Measurements from ENCODE around the gene HBB.
"Not testable (repeated sequence)": the region's sequence is repeated elsewhere in the genome, so short reads cannot be mapped to it uniquely, and the experiment has no call there.

HBB gene

DNA sequence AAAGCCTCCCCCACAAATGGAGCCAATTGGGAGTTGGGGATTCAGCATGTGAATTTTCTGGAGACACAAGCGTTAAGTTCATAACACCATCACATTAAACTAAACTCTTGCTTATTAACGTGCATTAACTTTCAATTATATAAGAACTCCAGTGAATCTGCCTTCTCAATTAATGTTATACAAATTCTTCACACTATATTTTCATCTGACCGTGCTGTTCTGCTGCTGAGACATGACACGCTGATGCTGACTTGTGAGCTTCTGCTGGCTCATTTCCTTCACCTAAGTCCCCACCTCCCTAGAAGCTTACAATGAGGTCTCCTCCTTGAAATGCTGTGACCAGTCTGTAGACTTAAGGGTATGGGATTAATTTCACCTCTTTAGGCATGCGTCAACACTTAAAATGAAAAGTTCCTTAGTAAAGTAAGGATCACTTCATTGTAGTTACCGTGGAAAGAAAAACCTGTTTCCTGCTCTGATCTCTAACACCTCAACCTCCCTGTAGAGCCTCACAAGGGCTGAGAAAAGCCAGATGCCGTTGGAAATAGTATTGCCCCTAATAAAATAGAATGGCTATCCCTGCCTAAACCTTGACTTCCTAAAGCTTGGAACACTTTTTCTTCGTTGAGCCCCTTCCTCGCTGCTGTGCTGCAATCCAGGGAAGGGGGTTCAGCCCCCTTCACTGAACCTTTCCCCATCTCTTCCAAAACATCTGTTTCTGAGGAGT, 25.5 kb upstream of the HBB start:
- no peak overlapping the region for H3K4me3 ChIP-seq (ENCODE audit: low read length)

DNA sequence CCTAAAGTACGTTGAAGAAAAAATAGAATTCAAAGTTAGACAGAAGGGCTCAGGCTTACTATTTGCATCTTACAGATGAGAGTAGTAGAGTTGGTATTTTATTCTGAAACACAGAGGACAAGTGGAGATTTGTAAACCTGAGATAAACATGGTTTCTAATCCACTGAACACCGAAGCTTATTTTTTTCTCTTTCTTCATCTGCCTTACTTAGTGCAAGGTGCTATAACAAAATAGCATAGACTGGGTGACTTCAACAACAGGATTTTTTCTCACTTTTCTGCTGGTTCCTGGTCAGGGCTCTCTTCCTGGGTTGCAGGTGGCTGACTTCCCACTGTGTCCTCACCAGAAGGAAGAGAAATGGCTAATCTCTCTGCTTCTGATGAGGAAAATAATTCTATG, 24.9 kb upstream of the HBB start:
- no peak overlapping the region for H2AFZ ChIP-seq (ENCODE audit: low read length)
- H3K9me2 ChIP-seq (replicated peaks; ENCODE audit: insufficient read depth, low read length): no peaks in the 10 kb centered on the region
- H3K4me2 ChIP-seq (ENCODE audit: low read depth, low read length): no peak overlapping the region
- no peaks in the 10 kb centered on the region for H3K4me1 ChIP-seq (ENCODE audit: low read length)
- DNase-seq: no peak
- no peak overlapping the region for H3K4me3 ChIP-seq (ENCODE audit: low read length)
- no peaks in the 10 kb centered on the region for H4K20me1 ChIP-seq (ENCODE audit: insufficient read depth, low read length)
- no peaks in the 10 kb centered on the region for H3K9me3 ChIP-seq (replicated peaks; ENCODE audit: insufficient read depth, low read length)
- H3K27me3 ChIP-seq (replicated peaks; ENCODE audit: insufficient read depth, low read length): no peaks in the 10 kb centered on the region
- H3K27ac ChIP-seq (ENCODE audit: low read length): no peak overlapping the region
- H3F3A ChIP-seq (ENCODE audit: insufficient read depth, low read length): no peaks in the 10 kb centered on the region
- H3K79me2 ChIP-seq (ENCODE audit: low read length): no peaks in the 10 kb centered on the region
- TF ChIP-seq EZH2phosphoT487 (IDR thresholded peaks at IDR 0.05; ENCODE audit: low read length): no peak
- TF ChIP-seq, protein P1, sequence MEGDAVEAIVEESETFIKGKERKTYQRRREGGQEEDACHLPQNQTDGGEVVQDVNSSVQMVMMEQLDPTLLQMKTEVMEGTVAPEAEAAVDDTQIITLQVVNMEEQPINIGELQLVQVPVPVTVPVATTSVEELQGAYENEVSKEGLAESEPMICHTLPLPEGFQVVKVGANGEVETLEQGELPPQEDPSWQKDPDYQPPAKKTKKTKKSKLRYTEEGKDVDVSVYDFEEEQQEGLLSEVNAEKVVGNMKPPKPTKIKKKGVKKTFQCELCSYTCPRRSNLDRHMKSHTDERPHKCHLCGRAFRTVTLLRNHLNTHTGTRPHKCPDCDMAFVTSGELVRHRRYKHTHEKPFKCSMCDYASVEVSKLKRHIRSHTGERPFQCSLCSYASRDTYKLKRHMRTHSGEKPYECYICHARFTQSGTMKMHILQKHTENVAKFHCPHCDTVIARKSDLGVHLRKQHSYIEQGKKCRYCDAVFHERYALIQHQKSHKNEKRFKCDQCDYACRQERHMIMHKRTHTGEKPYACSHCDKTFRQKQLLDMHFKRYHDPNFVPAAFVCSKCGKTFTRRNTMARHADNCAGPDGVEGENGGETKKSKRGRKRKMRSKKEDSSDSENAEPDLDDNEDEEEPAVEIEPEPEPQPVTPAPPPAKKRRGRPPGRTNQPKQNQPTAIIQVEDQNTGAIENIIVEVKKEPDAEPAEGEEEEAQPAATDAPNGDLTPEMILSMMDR (IDR thresholded peaks at IDR 0.05; ENCODE audit: low read length): no peak
- TF ChIP-seq EZH2 (optimal IDR thresholded peaks at IDR 0.05; ENCODE audit: low read depth, low read length): no peak
- H3K36me3 ChIP-seq (replicated peaks; ENCODE audit: insufficient read depth, low read length): no peaks in the 10 kb centered on the region
- no peak overlapping the region for H3K9ac ChIP-seq (ENCODE audit: low read length)

More for the DNA sequence above, 25.5 kb upstream of the HBB start:
- Histone ChIP-seq H3K9me2 (replicated peaks; ENCODE audit: insufficient read depth, low read length) (no peaks in the 10 kb centered on the region), H3K9me3 (replicated peaks; ENCODE audit: insufficient read depth, low read length) (no peaks in the 10 kb centered on the region), H3K27ac (ENCODE audit: low read length) (no peak overlapping the region), H3F3A (ENCODE audit: insufficient read depth, low read length) (no peaks in the 10 kb centered on the region), H3K9ac (ENCODE audit: low read length) (no peak overlapping the region), H3K27me3 (replicated peaks; ENCODE audit: insufficient read depth, low read length) (no peaks in the 10 kb centered on the region), H2AFZ (ENCODE audit: low read length) (no peak overlapping the region), H3K36me3 (replicated peaks; ENCODE audit: insufficient read depth, low read length) (no peaks in the 10 kb centered on the region), H3K4me2 (ENCODE audit: low read depth, low read length) (no peak overlapping the region), H4K20me1 (ENCODE audit: insufficient read depth, low read length) (no peaks in the 10 kb centered on the region), H3K79me2 (ENCODE audit: low read length) (no peaks in the 10 kb centered on the region), H3K4me1 (ENCODE audit: low read length) (no peaks in the 10 kb centered on the region)
- DNase-seq: no peak
- TF ChIP-seq EZH2phosphoT487 (IDR thresholded peaks at IDR 0.05; ENCODE audit: low read length) (no peak), EZH2 (optimal IDR thresholded peaks at IDR 0.05; ENCODE audit: low read depth, low read length) (no peak)
- TF ChIP-seq, protein P1 (IDR thresholded peaks at IDR 0.05; ENCODE audit: low read length): no peak

DNA sequence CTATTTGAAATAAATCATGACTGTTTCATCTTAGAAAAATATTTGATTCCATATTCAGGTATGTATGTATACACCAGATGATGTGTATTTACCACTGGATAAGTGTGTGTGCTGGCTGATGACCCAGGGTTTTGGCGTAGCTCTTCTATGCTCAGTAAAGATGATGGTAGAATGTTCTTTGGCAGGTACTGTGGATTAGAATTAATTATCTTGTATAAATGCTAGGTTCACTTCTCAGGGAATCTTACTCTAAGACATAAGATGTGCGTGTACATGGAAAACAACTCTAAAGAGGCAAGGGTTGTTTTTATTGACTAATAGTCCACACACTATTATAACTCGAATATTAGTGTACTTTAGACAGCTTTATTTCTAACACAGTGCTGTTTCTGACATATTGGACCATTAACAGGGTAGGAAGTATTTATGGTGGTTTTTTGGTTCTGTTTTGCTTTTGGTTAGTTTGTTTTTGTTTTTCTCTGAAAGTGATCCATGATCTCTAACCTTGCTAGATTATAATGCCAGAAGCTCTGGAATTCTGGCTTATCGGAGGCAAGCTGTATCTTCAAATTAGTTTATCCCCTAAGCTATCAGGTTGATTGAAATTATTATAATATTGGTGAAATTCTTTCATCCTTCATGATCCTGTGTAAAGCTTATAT, 23.8 kb upstream of the HBB start:
- Histone ChIP-seq H3K4me3 (ENCODE audit: low read length) (no peak overlapping the region), H3F3A (ENCODE audit: insufficient read depth, low read length) (no peaks in the 10 kb centered on the region), H3K27me3 (replicated peaks; ENCODE audit: insufficient read depth, low read length) (no peaks in the 10 kb centered on the region), H3K36me3 (replicated peaks; ENCODE audit: insufficient read depth, low read length) (no peaks in the 10 kb centered on the region), H4K20me1 (ENCODE audit: insufficient read depth, low read length) (no peaks in the 10 kb centered on the region), H2AFZ (ENCODE audit: low read length) (no peak overlapping the region), H3K9ac (ENCODE audit: low read length) (no peak overlapping the region), H3K27ac (ENCODE audit: low read length) (no peak overlapping the region), H3K9me3 (replicated peaks; ENCODE audit: insufficient read depth, low read length) (no peaks in the 10 kb centered on the region), H3K4me2 (ENCODE audit: low read depth, low read length) (no peak overlapping the region), H3K9me2 (replicated peaks; ENCODE audit: insufficient read depth, low read length) (no peaks in the 10 kb centered on the region), H3K79me2 (ENCODE audit: low read length) (no peaks in the 10 kb centered on the region), H3K4me1 (ENCODE audit: low read length) (no peaks in the 10 kb centered on the region)
- no peak for DNase-seq
- TF ChIP-seq EZH2 (optimal IDR thresholded peaks at IDR 0.05; ENCODE audit: low read depth, low read length): no peak
- TF ChIP-seq, protein P1 (IDR thresholded peaks at IDR 0.05; ENCODE audit: low read length): no peak
- TF ChIP-seq EZH2phosphoT487 (IDR thresholded peaks at IDR 0.05; ENCODE audit: low read length): no peak

DNA sequence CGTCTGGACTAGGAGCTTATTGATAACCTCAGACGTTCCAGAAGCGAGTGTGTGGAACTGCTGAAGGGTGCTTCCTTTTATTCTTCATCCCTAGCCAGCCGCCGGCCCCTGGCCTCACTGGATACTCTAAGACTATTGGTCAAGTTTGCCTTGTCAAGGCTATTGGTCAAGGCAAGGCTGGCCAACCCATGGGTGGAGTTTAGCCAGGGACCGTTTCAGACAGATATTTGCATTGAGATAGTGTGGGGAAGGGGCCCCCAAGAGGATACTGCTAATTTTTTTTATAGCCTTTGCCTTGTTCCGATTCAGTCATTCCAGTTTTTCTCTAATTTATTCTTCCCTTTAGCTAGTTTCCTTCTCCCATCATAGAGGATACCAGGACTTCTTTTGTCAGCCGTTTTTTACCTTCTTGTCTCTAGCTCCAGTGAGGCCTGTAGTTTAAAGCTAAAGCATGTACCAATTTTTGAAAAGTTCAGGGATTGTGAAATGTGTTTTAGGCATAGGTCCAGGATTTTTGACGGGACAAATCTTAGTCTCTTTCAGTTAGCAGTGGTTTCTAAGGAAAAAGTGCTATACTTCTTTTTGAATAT, 23.0 kb upstream of the HBB start, which contains the start of gene HBG1:
HBG1 (minus strand) TSS at position 51 of the 590 bp plus-strand sequence. CDS start 53 bp downstream, outside the sequence.
- H4K20me1 ChIP-seq (ENCODE audit: insufficient read depth, low read length); H3F3A ChIP-seq (ENCODE audit: insufficient read depth, low read length); H3K9ac ChIP-seq (ENCODE audit: low read length); H3K4me3 ChIP-seq (ENCODE audit: low read length); H3K9me2 ChIP-seq (replicated peaks; ENCODE audit: insufficient read depth, low read length); DNase-seq; H3K9me3 ChIP-seq (replicated peaks; ENCODE audit: insufficient read depth, low read length); H3K27me3 ChIP-seq (replicated peaks; ENCODE audit: insufficient read depth, low read length); H2AFZ ChIP-seq (ENCODE audit: low read length); H3K4me2 ChIP-seq (ENCODE audit: low read depth, low read length); H3K4me1 ChIP-seq (ENCODE audit: low read length); H3K36me3 ChIP-seq (replicated peaks; ENCODE audit: insufficient read depth, low read length); H3K79me2 ChIP-seq (ENCODE audit: low read length); H3K27ac ChIP-seq (ENCODE audit: low read length): not testable (repeated sequence)

DNA sequence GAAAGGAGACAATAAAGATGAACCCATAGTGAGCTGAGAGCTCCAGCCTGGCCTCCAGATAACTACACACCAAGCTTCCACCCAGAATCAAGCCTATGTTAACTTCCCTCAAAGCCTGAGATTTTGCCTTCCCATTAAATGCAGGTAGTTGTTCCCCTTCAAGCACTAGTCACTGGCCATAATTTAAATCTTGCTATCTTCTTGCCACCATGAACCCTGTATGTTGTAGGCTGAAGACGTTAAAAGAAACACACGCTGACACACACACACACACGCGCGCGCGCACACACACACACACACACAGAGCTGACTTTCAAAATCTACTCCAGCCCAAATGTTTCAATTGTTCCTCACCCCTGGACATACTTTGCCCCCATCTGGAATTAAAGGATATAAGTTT, 21.6 kb upstream of the HBB start:
- not testable (repeated sequence) for DNase-seq; H3K27ac ChIP-seq (ENCODE audit: low read length); H3K4me1 ChIP-seq (ENCODE audit: low read length); H3K27me3 ChIP-seq (replicated peaks; ENCODE audit: insufficient read depth, low read length); H3K4me2 ChIP-seq (ENCODE audit: low read depth, low read length); H4K20me1 ChIP-seq (ENCODE audit: insufficient read depth, low read length); H3K9me2 ChIP-seq (replicated peaks; ENCODE audit: insufficient read depth, low read length); H3K79me2 ChIP-seq (ENCODE audit: low read length); H3K9ac ChIP-seq (ENCODE audit: low read length); H2AFZ ChIP-seq (ENCODE audit: low read length); H3K9me3 ChIP-seq (replicated peaks; ENCODE audit: insufficient read depth, low read length); H3F3A ChIP-seq (ENCODE audit: insufficient read depth, low read length); H3K36me3 ChIP-seq (replicated peaks; ENCODE audit: insufficient read depth, low read length); H3K4me3 ChIP-seq (ENCODE audit: low read length)

Measured in MM.1S (cell line).